Esophagus muscularis mucosa (tissue), 4 donors: ENCODE data around the gene ABCG5.

Experiments used
- EP300 ChIP-seq: sonication (generic); formaldehyde crosslinking; IDR thresholded peaks from one replicate; pipeline ENCODE4 v1.6.1; 2017; ENCODE audit warnings: antibody characterized with exemption
- POLR2A ChIP-seq: fragments of 450-650 bp; IDR thresholded peaks from one replicate; pipeline ENCODE4 v1.6.1; 2017; ENCODE audit warnings: antibody characterized with exemption, moderate library complexity, mild to moderate bottlenecking, low read depth
- TF ChIP-seq, protein P1 (sequence below), 3 experiments: fragments of 200-600 bp in 2 of 3; fragments of 450-650 bp in 1 of 3; sonication (generic) in 2 of 3; IDR thresholded peaks; one replicate each; pipeline ENCODE4 v1.5.1; 2017 to 2019; ENCODE audit warnings: antibody characterized with exemption in 3 of 3, mild to moderate bottlenecking in 2 of 3, moderate library complexity in 1 of 3

DNA sequence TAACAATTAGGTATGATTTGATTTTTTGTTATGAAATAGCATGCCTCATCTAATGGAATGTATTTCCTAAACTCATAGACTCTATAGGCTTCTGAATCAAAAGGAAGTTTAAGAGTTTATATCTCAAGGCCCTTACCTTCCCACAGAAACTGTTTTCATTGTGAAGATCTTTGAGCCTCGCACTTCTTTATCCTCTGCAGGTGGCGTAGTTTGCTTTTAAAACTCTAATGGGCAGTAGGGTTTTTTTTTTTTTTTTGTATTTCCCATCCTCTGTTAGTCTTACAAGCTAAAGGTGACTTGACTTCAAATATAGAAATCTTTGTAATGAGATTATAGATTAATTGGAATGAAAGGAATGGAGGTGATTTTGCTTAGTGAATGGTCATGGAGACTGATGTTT, 36.5 kb downstream of the ABCG5 start:
- TF ChIP-seq POLR2A (no peak), EP300 (no peak)
- TF ChIP-seq, protein P1, sequence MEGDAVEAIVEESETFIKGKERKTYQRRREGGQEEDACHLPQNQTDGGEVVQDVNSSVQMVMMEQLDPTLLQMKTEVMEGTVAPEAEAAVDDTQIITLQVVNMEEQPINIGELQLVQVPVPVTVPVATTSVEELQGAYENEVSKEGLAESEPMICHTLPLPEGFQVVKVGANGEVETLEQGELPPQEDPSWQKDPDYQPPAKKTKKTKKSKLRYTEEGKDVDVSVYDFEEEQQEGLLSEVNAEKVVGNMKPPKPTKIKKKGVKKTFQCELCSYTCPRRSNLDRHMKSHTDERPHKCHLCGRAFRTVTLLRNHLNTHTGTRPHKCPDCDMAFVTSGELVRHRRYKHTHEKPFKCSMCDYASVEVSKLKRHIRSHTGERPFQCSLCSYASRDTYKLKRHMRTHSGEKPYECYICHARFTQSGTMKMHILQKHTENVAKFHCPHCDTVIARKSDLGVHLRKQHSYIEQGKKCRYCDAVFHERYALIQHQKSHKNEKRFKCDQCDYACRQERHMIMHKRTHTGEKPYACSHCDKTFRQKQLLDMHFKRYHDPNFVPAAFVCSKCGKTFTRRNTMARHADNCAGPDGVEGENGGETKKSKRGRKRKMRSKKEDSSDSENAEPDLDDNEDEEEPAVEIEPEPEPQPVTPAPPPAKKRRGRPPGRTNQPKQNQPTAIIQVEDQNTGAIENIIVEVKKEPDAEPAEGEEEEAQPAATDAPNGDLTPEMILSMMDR (IDR thresholded peaks at IDR 0.05): no peak
